Astrocyte of the spinal cord (primary cell): ENCODE data around the gene SCRT2.

Source experiments
- DNase-seq: peaks from one replicate; pipeline ENCODE4 v3.0.0; 2011; ENCODE audit warnings: low read depth, low spot score
- H3K4me3 ChIP-seq: 2 replicates; pipeline ENCODE4 v1.5.1; 2011; ENCODE audit warnings: low read depth, mild to moderate bottlenecking, low read length, moderate library complexity
- CTCF ChIP-seq: IDR thresholded peaks from 2 replicates; pipeline ENCODE4 v1.5.1; 2012; ENCODE audit warnings: low read depth, mild to moderate bottlenecking, low read length, inconsistent platforms
- in situ Hi-C: cut with HindIII; loops from 2 replicates; pipeline ENCODE4 v1.10.0; 2017; ENCODE audit warnings: low sequenced_read_pairs

SCRT2 gene

GRCh38 chr20:655726-656624, 19.6 kb downstream of the SCRT2 start:
- no peak overlapping the region for H3K4me3 ChIP-seq
- no peak for DNase-seq
- TF ChIP-seq CTCF: no peak
- in situ Hi-C loops: no loop called here

- no peak for DNase-seq
- no peak for TF ChIP-seq CTCF
- in situ Hi-C loops: no loop called here
- no peak overlapping the region for H3K4me3 ChIP-seq
These were observed 21.2 kb downstream of the SCRT2 start for GRCh38 chr20:654417-654750.

- no peak for TF ChIP-seq CTCF
- in situ Hi-C loops: no loop called here
- peak overlapping the region; percentile 40 for H3K4me3 ChIP-seq
- no peak for DNase-seq
These were observed 21.8 kb downstream of the SCRT2 start for GRCh38 chr20:653590-654416.

GRCh38 chr20:653110-653589, 22.5 kb downstream of the SCRT2 start, which contains the start of gene SRXN1:
Gene SRXN1 (minus strand): TSS chr20:653200. CDS start chr20:653185, 15 bp downstream.
- in situ Hi-C loops: no loop called here
- TF ChIP-seq CTCF: peak; percentile 46
- peak; percentile 94 for DNase-seq
- H3K4me3 ChIP-seq: peak within 1 kb of the TSS; percentile 88

GRCh38 chr20:652615-653109, 22.9 kb downstream of the SCRT2 start:
- DNase-seq: peak; percentile 31
- peak overlapping the region; percentile 88 for H3K4me3 ChIP-seq
- TF ChIP-seq CTCF: no peak
- in situ Hi-C loops: no loop called here
